Activated CD4-positive, alpha-beta T cell treated with anti-CD3 and anti-CD28 coated beads, Interleukin-2, amount 50 U/mL, for 4 hours (primary cell): Measurements from ENCODE around the gene ZBTB16.

Source experiments
- DNase-seq, 2 experiments: peaks; one replicate each; pipeline ENCODE4 v3.0.0-alpha.2; 2020

The ZBTB16 gene, protein sequence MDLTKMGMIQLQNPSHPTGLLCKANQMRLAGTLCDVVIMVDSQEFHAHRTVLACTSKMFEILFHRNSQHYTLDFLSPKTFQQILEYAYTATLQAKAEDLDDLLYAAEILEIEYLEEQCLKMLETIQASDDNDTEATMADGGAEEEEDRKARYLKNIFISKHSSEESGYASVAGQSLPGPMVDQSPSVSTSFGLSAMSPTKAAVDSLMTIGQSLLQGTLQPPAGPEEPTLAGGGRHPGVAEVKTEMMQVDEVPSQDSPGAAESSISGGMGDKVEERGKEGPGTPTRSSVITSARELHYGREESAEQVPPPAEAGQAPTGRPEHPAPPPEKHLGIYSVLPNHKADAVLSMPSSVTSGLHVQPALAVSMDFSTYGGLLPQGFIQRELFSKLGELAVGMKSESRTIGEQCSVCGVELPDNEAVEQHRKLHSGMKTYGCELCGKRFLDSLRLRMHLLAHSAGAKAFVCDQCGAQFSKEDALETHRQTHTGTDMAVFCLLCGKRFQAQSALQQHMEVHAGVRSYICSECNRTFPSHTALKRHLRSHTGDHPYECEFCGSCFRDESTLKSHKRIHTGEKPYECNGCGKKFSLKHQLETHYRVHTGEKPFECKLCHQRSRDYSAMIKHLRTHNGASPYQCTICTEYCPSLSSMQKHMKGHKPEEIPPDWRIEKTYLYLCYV

DNA sequence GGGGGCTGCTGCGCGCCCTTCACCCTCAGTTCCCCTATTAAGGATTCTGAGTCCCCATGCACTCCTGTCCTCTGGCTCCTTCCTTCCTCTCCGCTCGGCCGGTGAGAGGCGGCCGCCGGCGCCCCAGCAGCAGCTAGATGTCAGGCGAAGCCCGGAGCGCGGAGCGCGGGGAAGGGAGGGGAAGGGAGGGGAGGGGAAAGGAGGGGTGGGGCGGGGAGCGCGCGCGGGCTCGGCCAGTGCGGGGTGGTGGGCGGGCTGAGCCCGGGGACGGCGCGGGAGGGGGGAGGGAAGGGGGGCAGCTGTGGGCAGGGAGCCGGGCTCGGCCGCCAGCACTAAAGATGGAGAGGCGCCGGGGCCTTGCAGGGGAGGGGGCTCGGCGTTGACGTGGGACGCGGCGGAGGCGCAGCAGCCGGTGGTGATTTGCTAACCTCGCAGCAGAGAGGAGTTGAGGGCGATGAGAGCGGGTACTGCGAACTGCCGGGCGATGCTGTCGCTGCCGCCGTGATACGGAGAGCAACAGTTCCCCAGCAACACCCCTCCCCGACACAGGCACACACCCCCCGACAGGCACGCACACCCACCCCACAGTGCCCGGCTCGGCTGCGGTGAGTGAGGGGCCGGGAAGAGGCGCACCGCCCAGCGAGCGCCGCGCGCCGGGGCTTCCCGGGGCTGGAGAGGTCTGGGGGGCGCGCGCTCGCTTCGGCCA is at the start of gene ZBTB16:
TSS of gene ZBTB16 (plus strand) at position 434 of the 706 bp plus-strand sequence. CDS start 3,590 bp downstream, outside the sequence.
- peak; percentile 44 to 48 for DNase-seq

DNA sequence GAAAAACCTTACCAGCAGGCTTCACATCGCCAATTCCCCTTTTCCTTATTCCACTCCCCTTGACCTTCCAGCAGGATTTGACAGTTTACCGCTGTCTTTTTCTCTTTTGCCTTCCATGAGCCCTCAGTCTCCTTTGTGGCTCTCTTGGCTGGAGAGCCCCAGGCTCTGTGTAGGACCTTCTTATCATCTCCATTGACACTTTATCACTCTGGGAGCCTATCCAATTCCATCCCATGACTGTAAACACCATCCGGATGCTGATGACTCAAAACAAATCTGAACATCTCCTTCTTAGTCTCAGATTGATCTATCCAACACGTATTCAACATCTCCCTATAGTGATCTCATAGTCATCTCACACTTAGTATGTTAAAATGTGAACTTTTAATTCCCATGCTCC is 48.6 kb upstream of the ZBTB16 start:
- no peak for DNase-seq

DNA sequence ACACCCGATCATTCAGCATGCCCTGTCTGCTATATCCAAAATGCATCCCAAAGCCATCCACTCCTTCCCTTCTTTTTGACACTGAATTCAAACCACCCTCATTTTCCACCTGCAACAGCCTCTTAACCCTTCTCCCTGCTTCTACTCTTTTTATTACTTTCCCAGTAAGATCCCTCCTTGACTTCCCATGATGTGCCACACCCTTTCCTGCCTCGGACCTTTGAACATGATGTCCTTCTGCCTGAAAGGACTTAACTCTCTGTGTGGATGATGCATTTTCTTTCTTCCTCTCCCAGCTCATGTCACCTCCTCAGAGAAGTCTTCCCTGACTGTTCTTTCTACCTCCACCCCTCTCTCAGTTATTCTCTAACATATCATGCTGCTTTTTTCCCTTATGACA is 48.1 kb upstream of the ZBTB16 start:
- DNase-seq: no peak

DNA sequence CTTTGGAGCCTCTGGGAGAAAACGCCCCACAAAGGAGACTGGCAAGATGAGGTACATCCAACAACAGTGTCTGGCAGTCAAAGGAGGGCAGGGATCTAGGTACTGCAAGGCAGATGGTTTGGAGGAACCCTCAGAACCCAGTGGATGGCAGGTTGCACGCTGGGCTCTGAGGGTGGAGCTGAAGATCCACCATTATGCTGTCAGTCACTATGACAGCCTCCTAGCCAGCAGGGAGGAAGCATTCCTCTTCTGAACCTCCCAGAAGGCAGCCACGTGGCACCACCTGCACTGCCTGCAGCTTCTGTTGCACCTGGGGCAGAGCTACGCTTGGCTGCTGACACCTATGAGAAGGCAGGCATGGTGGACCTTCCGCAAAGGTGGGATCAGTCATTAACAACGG is 44.4 kb upstream of the ZBTB16 start:
- DNase-seq: no peak

DNA sequence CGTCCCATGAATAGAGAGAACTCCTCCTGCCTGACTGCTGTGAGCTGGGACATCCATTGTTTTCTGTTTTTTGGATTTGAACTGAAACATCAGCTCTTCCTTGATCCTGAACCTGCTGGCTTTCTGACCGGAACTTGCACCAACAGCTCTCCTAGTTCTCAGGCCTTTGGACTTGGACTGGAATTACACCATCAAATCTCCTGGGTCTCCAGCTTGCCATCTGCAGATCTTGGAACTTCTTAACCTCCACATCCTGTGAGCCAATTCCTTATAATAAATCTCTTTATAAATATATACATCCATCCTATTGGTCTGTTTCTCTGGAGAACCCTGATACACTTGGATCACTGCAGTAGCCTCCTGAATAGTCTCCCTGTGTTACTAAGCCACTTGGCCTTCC is 42.5 kb upstream of the ZBTB16 start:
- no peak for DNase-seq

DNA sequence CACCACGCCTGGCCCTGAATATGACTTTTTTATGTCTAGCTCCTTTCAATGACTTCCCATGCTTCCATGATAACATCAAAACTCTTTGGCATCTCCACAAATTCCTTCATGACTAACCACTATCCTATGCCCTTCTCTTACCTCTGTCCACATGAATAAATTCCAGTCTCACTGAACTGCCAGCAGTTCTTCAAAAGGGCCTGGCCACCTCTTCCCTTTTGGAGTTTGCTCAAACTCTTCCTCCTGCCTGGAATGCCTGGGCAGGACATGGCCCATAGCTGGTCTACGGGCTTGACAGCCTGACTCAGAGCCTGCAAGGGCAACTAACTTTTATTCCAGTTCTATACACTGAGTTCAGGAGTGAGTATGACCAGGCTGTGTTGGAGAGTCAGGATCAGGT is 41.8 kb upstream of the ZBTB16 start:
- no peak for DNase-seq

DNA sequence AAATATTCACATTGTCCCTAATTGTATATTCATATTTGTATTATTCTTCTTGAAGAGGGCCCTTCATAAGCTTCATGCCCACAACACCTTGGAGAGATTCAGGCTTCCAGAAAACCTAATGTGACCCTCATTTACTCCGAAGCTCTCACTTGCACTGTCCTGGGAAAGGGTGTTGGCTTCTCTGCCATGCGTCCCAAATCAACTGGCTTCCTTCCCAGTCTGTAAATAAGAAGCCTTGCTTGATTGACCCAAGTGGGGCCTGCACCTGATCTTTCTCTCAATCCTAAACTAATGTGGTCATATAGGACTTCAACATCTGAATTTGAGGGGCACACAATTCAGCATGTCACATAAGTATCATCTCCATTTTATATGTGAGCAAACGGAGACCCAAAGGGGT is 40.5 kb upstream of the ZBTB16 start:
- DNase-seq: no peak

DNA sequence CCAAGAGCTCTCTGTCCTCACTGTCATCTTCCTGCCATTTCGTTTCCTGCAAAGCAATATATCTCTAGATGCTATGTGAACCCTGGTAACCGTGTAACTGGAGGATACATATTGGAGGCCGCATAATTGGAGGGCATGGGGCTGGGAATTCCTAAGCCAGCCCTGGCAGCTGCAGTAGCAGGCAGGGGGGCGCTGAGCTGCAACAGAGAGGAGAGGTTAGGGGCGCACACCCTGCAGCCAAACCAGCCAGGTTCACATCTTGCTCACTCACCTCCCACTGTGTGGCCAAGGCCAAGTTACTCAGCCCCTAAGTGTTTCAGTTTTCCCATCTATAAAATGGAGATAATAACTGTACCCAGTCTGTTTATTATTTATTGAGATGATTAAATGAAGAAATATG is 39.9 kb upstream of the ZBTB16 start:
- DNase-seq: no peak

DNA sequence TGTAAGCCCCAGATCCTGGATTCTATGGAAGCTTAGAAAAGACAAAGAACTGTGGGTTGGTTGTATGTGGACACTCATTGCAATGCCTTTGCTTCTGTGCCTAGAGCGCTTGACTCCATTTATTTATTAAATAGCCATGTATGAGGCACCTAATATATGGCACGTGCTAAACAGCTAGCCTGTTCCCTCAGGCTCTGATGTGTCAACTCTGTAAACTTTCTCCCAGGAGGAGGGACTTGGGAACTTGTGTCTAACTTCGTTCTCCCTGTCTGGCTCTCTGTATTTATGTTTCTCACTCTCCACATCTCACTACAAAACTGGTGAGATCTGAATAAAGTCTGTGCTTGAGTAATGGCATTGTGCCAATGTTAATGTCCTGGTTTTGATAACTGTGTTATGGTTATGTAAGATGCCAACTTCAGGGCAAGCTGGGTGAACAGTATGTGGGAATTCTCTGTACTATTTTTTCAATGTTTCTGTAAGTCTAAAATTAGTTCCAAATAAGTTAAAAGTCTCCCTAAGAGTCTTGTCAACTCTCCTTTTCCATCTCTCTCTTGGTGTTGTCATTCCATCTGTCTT is 34.1 kb upstream of the ZBTB16 start:
- DNase-seq: no peak

DNA sequence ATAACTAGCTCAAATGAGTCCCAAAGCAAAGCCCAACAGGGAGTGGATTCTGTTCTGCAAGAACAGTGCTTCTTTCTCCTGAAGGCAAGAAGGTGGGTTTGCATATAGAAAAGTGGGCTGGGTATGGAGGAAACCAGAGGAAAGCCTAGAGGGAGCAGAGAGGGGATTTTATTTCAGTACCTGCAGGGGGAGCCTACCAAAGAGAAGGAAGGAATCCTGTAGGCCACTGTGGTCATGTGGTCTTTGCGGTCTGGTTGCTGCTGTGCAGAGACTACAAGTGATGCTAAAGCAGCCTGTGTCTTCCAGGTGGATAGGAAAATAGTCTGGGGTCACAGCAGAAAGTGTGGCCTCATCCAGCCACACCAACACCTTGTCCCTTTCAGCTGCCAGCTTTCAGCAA is 33.2 kb upstream of the ZBTB16 start:
- DNase-seq: no peak

DNA sequence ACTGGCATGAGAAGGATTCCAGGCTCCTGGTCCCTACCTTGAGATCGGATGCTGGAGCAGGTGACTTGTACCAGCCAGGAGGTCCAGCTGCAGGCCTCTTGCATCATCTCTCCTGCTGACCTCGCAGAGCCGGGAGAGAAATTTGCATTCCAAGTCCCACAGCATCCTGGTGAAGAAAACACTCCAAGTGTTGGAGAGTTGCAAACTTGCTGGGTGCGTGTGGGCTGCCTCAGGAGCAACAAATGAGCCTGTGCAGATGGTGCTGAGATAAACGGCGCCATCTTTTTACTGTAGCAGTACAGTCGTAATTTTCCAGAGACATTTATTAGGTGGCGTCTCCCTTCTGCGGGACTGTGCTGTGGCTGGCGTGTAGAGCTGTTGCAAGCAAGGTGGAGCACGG is 32.1 kb upstream of the ZBTB16 start:
- DNase-seq: no peak

DNA sequence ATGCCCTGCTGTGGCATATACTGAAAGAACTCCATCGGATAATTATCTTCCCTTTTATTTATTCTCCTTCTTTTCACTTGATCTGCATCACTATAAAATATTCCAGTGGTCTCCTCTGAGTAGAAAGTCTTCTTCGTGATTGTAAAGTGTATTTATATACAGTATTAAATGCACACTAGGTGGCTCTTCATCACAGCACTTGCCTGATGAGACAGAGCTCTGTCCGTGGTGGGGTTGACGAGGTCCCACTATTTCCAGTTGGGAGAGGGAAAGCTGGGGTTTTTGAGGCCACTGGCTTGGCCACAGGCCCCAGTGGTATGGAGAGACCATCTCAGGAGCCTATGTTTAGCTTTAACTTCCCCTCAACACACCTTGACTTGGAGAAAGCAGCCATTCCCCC is 31.6 kb upstream of the ZBTB16 start:
- no peak for DNase-seq

DNA sequence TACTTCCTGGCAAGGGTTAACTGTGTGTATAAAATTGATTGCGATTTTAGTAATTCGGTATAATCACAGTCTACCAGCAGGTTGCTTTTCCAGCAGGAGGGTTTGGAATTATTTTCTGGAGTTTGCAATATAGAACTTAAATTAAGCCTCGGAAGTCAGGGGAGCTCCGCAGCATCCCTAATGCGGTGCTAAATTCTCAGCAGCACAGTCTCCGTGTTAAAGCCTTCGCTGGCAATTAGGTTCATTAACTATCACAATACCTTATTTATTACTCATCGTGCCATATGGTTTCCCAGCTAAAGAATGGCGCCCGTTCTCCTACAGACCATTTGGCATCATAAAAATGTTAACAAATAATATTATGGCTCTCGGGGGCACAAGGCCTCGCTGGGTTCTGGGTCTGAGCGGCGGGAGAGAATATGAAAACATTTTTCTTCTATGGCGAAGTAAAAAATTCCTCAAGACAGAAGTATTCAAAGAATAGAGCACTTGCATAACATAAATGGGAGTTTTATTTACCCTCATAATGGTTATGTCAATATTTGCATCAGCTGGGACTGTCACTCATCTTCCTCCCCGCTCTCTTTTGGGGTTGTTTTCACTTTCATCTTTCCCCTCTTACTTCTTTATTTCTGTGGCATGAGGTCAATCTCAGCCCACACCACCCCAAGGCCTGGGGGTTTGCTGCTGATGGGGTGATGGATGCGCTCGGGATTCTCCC is 28.1 kb upstream of the ZBTB16 start:
- no peak for DNase-seq

DNA sequence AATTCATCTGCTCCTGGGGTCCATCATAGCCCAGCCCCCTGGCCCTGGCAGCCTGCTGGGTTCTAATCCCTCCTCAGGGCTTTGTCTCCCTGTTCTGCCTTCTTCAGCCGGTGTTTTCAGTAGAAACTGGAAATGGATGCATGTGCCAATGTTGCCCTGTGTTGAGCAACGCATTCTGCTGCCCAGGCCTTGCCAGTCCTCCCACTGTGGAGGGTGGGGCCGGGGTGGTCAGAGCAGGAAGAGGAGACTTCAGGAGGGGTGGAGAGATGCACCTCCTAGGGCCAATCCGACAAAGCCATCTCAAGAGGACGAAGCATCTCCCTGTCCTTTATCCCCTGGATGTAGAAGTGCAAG is 27.6 kb upstream of the ZBTB16 start:
- no peak for DNase-seq

DNA sequence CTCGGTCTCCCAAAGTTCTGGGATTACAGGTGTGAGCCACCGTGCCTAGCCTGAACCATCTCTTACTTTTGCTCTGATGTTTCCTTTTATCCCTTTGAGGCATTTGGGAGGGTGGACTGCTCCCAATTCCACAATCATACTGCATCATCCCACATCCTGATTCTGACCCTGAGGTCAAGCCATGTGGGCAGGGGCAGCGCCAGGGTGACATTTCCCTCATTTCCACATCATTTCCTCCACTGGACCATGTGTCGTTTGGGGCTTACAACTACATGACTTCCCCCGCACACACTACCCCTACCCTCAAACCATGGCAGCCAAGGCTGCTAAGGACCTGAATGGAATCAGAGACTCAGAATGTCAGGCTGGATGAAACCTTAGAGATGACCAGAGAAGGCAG is 26.4 kb upstream of the ZBTB16 start:
- DNase-seq: no peak

DNA sequence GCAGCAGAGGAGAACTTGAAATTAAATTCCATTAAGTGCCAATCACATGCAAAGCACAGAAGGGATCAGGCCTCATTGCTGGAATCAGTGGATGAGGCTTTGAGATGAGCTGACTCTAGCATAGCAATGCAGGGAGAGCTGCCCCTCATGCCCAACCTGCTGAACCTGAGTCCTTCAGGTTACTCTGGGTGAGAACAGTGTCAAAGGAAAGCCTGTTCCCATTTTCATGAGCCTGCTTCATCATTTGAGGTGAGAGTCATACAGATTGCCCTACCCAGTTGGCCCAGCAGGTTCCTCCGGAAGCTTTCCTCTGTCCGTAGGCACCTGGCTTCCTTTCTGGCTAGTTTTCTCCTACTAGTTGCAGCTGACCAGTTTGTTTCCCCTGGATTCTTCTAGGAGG is 25.9 kb upstream of the ZBTB16 start:
- no peak for DNase-seq

DNA sequence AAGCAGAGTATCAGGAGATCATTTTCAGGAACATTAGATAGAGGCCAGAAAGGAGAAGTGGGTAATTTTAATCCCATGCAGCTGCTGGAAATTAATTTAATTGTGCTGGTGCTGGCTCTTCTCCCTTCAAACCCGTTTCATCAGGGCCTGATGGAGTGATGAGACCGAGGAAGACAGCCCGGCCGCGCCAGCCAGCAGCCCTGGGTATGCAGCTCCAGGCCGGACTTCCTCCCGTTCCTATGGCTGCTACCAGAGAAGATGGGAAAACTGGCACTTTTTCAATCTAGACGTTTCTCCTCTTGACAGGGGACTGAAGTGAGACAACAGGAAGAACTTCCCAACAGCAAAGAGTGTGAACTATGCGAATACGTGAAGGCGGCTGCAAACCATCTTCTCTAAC is 24.6 kb upstream of the ZBTB16 start:
- DNase-seq: no peak

DNA sequence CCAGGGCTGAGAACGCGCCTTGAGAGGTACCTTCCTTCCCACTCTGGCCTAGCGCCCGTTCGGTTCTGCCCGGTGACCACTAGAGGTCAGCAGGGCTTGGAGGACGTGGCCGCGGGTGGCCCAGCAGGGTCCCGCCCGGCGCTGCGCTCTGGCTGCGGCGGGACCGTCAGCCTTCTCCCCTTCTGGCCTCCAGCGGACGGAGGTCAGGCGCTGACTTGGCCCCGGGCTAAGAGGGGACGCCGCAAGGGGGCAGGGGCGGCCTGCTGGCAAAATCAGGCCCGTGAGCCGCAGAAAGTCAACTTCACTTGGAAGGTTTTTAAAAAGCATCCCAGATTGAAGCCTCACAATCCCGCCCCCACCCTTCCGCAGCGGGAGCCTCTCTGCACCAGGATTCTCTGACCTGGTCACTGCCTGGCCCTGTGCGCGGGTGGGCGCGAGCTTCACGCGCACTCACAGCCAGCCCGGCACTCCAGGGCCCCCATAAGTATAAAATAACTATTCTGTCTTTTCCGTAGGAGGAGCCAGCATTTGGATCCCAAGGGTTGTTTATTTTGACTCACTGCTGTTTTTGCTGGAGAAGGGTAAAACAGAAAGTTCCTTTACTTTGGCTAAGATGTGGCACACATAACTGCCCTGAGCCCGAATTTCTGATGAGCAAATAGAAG is 23.2 kb upstream of the ZBTB16 start:
- DNase-seq: peak; percentile 36 to 41

DNA sequence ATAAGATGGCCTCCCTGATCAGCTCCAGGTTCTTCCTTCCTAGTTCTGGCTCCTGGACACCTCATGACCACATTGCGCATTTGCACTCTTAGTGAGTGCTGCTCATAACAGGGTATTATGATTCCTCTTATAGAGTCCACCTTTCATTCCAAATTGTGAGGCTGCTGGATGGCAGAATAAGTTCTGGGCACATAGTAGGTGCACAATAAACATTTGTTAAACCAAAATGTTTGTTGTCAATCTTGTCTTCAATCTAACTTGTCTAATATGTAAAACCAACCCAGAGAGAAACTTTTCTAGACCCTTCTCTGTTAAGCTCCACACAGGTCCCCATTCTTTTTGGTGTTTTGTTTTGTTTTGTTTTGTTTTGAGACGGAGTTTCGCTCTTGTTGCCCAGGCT is 22.6 kb upstream of the ZBTB16 start:
- DNase-seq: no peak

DNA sequence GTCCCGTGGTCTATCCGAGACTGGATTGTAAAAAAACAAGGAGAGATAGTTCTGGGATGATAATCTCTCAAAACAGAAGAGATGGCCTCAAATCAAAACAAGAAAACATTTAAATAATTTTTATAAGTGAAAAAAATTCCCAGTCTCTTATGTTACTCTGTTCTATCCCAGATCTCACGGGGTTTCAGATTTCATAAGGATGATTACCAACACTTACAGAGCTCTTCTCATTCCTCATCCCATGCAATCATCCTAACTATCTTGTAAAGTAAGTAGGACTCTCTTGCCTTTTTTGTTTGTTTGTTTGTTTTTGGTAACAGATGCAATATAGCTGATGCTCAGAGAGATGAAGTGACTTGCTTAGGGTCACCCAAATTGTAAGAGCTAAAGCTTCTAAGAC is 20.0 kb upstream of the ZBTB16 start:
- no peak for DNase-seq

DNA sequence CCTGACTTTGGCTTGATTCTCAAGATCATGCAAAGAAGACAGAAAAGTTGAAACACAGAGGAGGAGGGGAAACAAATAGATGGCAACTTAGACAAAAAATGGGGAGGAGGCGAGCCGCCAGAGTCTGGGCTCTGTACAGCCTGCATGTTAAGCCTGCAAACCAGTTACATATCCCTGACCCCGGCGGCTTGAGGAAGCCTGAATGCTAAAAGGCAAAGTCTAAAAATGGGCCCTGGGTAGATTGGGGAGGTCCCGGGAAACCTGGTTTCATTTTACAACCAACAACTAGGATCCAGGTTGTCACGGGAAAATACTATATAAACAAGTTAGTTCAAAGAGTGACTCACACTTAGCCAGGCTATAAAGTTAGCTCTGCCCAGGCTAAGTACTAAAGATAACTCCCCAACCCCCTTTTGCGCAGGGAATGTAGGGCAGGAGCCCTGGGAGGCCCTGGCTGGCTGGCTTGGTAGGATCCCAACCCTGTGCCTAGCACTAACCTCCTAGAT is 18.8 kb upstream of the ZBTB16 start:
- no peak for DNase-seq

DNA sequence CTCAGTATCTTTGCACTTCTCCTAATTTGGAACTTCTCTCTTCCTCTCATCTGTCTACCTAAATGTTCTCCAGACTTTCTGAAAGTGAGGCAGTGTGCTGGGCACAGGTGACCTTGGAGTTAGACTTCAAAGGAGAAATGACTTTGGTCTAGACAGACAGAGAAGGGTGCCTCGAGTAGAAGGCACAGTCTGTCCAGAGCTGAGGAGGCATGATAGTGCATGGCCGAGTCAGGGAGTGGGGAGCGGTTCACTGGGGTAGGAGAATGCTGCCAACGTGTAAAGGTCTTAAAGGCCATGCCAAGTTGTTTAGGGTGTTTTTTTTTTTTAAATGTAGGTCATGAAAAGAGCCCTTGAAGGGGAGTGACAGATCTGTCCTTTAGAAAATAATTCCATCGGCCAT is 17.3 kb upstream of the ZBTB16 start:
- no peak for DNase-seq
